Neuronal stem cell (in vitro differentiated cells): ENCODE results near the gene NMT1.
A peak's percentile ranks its signal among the peaks of the same experiment; 100 is the strongest.

Experiments
- DNase-seq: peaks from one replicate; pipeline ENCODE4 v3.0.0-alpha.2; 2013; ENCODE audit warnings: low spot score
- H2AFZ ChIP-seq: one replicate; pipeline ENCODE4 v1.6.1; 2013; ENCODE audit warnings: mild to moderate bottlenecking, low read length, inconsistent platforms
- H2AK5ac ChIP-seq: 2 replicates; pipeline ENCODE4 v1.6.1; 2013; ENCODE audit warnings: low read depth, mild to moderate bottlenecking, inconsistent platforms, low read length, moderate library complexity, mixed read lengths
- H2BK120ac ChIP-seq: 2 replicates; pipeline ENCODE4 v1.6.1; 2013; ENCODE audit warnings: low read depth, mild to moderate bottlenecking, inconsistent platforms, low read length, moderate library complexity, mixed read lengths
- H2BK12ac ChIP-seq: one replicate; pipeline ENCODE4 v1.6.1; 2013; ENCODE audit warnings: low read length, inconsistent platforms
- H2BK15ac ChIP-seq: 2 replicates; pipeline ENCODE4 v1.6.1; 2013; ENCODE audit warnings: mild to moderate bottlenecking, low read length, inconsistent platforms, mixed read lengths
- H2BK5ac ChIP-seq: one replicate; pipeline ENCODE4 v1.6.1; 2013; ENCODE audit warnings: inconsistent platforms, mild to moderate bottlenecking, low read length, moderate library complexity
- H3K14ac ChIP-seq: one replicate; pipeline ENCODE4 v1.6.1; 2013; ENCODE audit warnings: low read length, inconsistent platforms
- H3K18ac ChIP-seq: 2 replicates; pipeline ENCODE4 v1.6.1; 2013; ENCODE audit warnings: low read length, inconsistent platforms
- H3K23ac ChIP-seq: 2 replicates; pipeline ENCODE4 v1.6.1; 2013; ENCODE audit warnings: low read depth, mild to moderate bottlenecking, mixed read lengths, low read length, inconsistent platforms; ENCODE audit not compliant: poor library complexity
- H3K27ac ChIP-seq: replicated peaks from 3 replicates; pipeline ENCODE4 v1.5.1; 2013; ENCODE audit warnings: low read length, inconsistent platforms
- H3K27me3 ChIP-seq, 3 experiments: 2 replicates each; pipeline ENCODE4 v1.6.1; 2013; ENCODE audit warnings: low read length in 3 of 3, mild to moderate bottlenecking in 2 of 3, inconsistent platforms in 1 of 3, low read depth in 1 of 3, mixed read lengths in 1 of 3, moderate library complexity in 1 of 3; ENCODE audit not compliant: control insufficient read depth in 3 of 3, insufficient read depth in 3 of 3
- H3K36me3 ChIP-seq, 2 donors: replicated peaks in 1 of 2; 2 replicates each; pipeline ENCODE4 v1.6.1; 2013; ENCODE audit warnings: low read length in 2 of 2; ENCODE audit not compliant: control insufficient read depth in 2 of 2, insufficient read depth in 2 of 2
- H3K4ac ChIP-seq: 2 replicates; pipeline ENCODE4 v1.6.1; 2013; ENCODE audit warnings: inconsistent platforms, mild to moderate bottlenecking, low read length, moderate library complexity
- H3K4me1 ChIP-seq, 2 donors: 1 replicate in 1 of 2; 2 replicates in 1 of 2; pipeline ENCODE4 v1.6.1; 2013; ENCODE audit warnings: low read length in 2 of 2, low read depth in 1 of 2; ENCODE audit not compliant: control insufficient read depth in 2 of 2, insufficient read depth in 1 of 2
- H3K4me2 ChIP-seq: one replicate; pipeline ENCODE4 v1.6.1; 2013; ENCODE audit warnings: mild to moderate bottlenecking, low read length, inconsistent platforms; ENCODE audit not compliant: insufficient read depth, poor library complexity, severe bottlenecking
- H3K4me3 ChIP-seq, 2 donors: 2 replicates each; pipeline ENCODE4 v1.5.1; 2013; ENCODE audit warnings: low read length in 2 of 2, mild to moderate bottlenecking in 2 of 2, inconsistent platforms in 1 of 2, moderate library complexity in 1 of 2
- H3K79me1 ChIP-seq: one replicate; pipeline ENCODE4 v1.6.1; 2013; ENCODE audit warnings: low read depth, mild to moderate bottlenecking, inconsistent platforms, low read length, moderate library complexity
- H3K9ac ChIP-seq: one replicate; pipeline ENCODE4 v1.6.1; 2013; ENCODE audit warnings: mild to moderate bottlenecking, low read depth, low read length, inconsistent platforms; ENCODE audit not compliant: poor library complexity
- H3K9me3 ChIP-seq, 2 donors: replicated peaks in 1 of 2; 2 replicates each; pipeline versions ENCODE3 to v1.6.1; 2013; ENCODE audit warnings: low read length in 2 of 2, mild to moderate bottlenecking in 2 of 2, inconsistent platforms in 1 of 2, low read depth in 1 of 2, mixed read lengths in 1 of 2, moderate library complexity in 1 of 2; ENCODE audit not compliant: control insufficient read depth in 2 of 2, insufficient read depth in 1 of 2
- H4K8ac ChIP-seq: one replicate; pipeline ENCODE4 v1.6.1; 2013; ENCODE audit warnings: low read depth, mild to moderate bottlenecking, inconsistent platforms, low read length, moderate library complexity
- H4K91ac ChIP-seq: one replicate; pipeline ENCODE4 v1.6.1; 2013; ENCODE audit warnings: low read length, low read depth, mild to moderate bottlenecking, inconsistent platforms; ENCODE audit not compliant: poor library complexity
- WGBS, 2 donors: extraction: QIAGEN DNeasy Blood & Tissue Kit; methylation state at CpG; one replicate each; pipeline ENCODE4 v1.1.7; 2013; ENCODE audit warnings: missing lambda C conversion rate in 2 of 2, mixed read lengths in 1 of 2; ENCODE audit not compliant: insufficient read length in 2 of 2, insufficient replicate concordance in 1 of 2; ENCODE audit errors: extremely low coverage in 2 of 2; 5-methylcytosine and 5-hydroxymethylcytosine counted together

NMT1 gene

DNA sequence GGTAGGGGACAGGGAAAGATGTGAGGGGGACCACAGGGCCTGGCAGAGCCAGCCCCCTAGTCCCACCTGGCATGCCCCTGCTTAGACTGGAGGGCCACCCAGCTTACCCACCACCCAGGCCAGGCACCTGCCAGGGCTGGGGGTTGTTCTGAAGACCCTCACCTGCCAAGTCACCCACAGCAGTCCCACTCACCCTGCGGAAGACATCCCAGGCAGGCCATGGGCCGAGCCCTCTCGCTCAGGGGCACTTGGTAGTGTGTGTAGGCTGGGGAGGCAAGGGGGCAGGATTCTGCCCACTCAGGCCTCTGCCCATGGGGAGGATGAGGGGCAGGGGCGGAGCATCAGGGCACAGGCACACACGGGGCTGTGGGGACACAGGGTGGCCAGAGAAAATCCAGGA is 67.2 kb downstream of the NMT1 start:
- no CpG with 5 or more reads among the region's 5 CpGs for WGBS, 2 donors
- Histone ChIP-seq H2BK5ac (peak overlapping the region; percentile 97), H2BK12ac (peak overlapping the region; percentile 88), H3K18ac (peak overlapping the region; percentile 92), H3K9ac (peak overlapping the region; percentile 9), H2BK15ac (peak overlapping the region; percentile 32), H2AK5ac (peak overlapping the region; percentile 93), H3K27ac (peak overlapping the region; percentile 62), H3K36me3 (no peaks in the 10 kb centered on the region), H3K23ac (peak overlapping the region; percentile 92), H2AFZ (no peak overlapping the region), H3K27me3 (no peaks in the 10 kb centered on the region), H3K4me3 (peak overlapping the region in 1 of 2 donors; percentile 12), H3K14ac (peak overlapping the region; percentile 47), H3K79me1 (peaks cover 1% of the 10 kb centered on the region), H2BK120ac (peak overlapping the region; percentile 52), H3K4me2 (peak overlapping the region; percentile 23), H3K4ac (peak overlapping the region; percentile 79), H4K8ac (peak overlapping the region; percentile 31), H3K4me1 (peaks cover 29 to 38% of the 10 kb centered on the region in 2 donors), H3K9me3 (no peaks in the 10 kb centered on the region), H4K91ac (no peak overlapping the region)
- DNase-seq = no peak

DNA sequence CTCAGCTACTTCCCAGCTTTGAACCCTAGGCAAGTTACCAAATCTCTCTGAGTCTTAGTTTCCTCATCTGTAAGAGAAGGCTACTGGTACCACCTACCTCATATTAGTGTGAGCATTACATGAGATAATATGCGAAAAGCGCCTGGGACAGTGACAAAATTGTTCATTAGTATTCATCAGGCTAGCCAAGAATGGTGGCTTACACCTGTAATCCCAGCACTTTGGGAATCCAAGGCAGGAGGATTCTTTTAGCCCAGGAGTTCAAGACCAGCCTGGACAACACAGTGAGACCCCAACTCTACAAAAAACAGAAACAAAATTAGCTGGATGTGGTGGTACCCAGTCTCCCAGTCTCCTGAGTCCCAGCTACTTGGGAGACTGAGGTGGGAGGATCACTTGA is 67.9 kb downstream of the NMT1 start:
- Histone ChIP-seq H3K4ac (no peak overlapping the region), H3K79me1 (peaks cover 1% of the 10 kb centered on the region), H2BK15ac (no peak overlapping the region), H3K9ac (no peak overlapping the region), H3K4me3 (no peak overlapping the region), H3K4me1 (peaks cover 25 to 38% of the 10 kb centered on the region in 2 donors), H3K9me3 (no peaks in the 10 kb centered on the region), H3K18ac (no peak overlapping the region), H2BK5ac (no peak overlapping the region), H2AK5ac (peak overlapping the region; percentile 93), H4K8ac (no peak overlapping the region), H4K91ac (no peak overlapping the region), H3K27ac (no peak overlapping the region), H3K36me3 (no peaks in the 10 kb centered on the region), H3K14ac (no peak overlapping the region), H3K4me2 (no peak overlapping the region), H3K27me3 (no peaks in the 10 kb centered on the region), H2BK12ac (no peak overlapping the region), H2BK120ac (no peak overlapping the region), H3K23ac (no peak overlapping the region), H2AFZ (no peak overlapping the region)
- WGBS, 2 donors = no CpG with 5 or more reads among the region's 2 CpGs
- no peak for DNase-seq

DNA sequence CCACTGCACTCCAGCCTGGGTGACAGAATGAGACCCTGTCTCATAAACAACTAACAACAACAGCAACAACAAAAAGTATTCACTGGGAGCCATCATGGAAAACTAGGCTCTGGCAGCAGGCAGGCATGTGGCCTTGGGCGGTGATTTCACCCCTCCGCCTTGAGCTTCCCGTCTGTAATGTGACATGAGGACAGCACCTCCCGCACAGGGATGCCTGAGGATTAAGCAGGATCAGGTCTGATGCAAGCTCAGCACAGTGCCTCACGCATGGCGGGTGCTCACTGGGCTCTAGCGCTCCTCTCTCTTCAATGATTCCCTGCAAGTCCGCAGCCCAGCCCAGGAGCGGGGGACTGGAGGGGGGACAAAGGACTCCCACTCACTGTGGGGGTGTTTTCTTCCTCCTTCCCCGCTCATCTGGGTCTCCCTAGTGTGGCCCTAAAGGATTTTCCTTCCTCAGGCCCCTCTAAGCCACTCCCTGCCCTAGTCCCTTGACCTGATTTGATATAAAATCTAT is 68.4 kb downstream of the NMT1 start:
- Histone ChIP-seq H3K4me1 (peaks cover 21 to 37% of the 10 kb centered on the region in 2 donors), H3K79me1 (peaks cover 1% of the 10 kb centered on the region), H3K23ac (no peak overlapping the region), H3K36me3 (no peaks in the 10 kb centered on the region), H4K8ac (no peak overlapping the region), H3K14ac (no peak overlapping the region), H4K91ac (no peak overlapping the region), H3K4me2 (no peak overlapping the region), H3K9ac (peak overlapping the region; percentile 7), H2AFZ (no peak overlapping the region), H2BK5ac (peak overlapping the region; percentile 8), H3K18ac (peak overlapping the region; percentile 24), H2BK15ac (no peak overlapping the region), H3K27me3 (no peaks in the 10 kb centered on the region), H3K27ac (no peak overlapping the region), H3K4me3 (no peak overlapping the region), H2AK5ac (peak overlapping the region; percentile 30), H3K4ac (no peak overlapping the region), H2BK120ac (no peak overlapping the region), H3K9me3 (no peaks in the 10 kb centered on the region), H2BK12ac (no peak overlapping the region)
- WGBS, 2 donors = no CpG with 5 or more reads among the region's 10 CpGs
- no peak for DNase-seq

DNA sequence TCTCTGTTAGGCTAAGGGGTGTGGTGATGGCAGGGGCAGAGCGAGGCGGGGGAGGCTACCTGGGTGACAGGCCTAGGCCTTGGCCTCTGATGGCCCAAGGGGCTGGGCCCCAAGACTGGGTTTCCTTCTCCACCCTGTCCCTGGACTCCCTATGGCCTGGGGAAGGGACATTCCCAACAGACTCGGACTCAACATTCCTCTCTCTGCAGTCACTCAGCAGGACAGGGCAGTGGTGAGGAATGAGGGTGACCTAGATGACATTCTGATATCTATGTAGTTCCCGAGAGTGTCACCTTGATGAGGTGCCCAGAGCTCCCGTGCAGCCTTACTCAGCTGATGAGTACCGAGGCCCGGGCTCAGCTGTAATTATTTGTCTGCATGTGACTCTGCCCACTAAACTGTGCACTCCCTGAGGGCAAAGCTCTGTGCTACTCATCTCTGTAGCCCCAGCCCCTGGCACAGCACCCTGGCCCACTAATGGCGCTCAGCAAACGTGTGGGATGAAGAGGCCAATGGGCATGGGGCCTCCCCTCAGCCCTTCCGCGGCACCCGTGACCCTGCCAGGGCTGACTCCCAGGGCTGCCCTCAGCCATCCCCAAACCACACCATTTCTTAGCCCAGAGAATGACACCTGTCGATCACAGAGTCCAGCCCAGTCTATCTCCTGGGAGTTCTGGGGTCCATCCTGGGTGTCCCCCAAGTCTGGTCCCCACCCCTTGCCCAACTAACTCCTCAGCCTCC is 69.0 kb downstream of the NMT1 start:
- H3K4me2 ChIP-seq = no peak overlapping the region
- no peak overlapping the region for H3K14ac ChIP-seq
- no peak overlapping the region for H4K8ac ChIP-seq
- no peaks in the 10 kb centered on the region for H3K27me3 ChIP-seq
- whole genome bisulfite sequencing, 2 donors = no CpG with 5 or more reads among the region's 13 CpGs
- H3K4me1 ChIP-seq = peaks cover 18 to 37% of the 10 kb centered on the region in 2 donors
- peak overlapping the region; percentile 21 for H3K18ac ChIP-seq
- no peak overlapping the region for H2BK120ac ChIP-seq
- H3K27ac ChIP-seq = no peak overlapping the region
- H2BK12ac ChIP-seq = no peak overlapping the region
- H4K91ac ChIP-seq = no peak overlapping the region
- H3K4ac ChIP-seq = no peak overlapping the region
- no peak for DNase-seq
- peak overlapping the region; percentile 30 for H2AK5ac ChIP-seq
- H3K9me3 ChIP-seq = no peaks in the 10 kb centered on the region
- H3K23ac ChIP-seq = no peak overlapping the region
- H3K4me3 ChIP-seq = peak overlapping the region in 1 of 2 donors; percentile 45
- H2AFZ ChIP-seq = no peak overlapping the region
- peak overlapping the region; percentile 28 for H2BK15ac ChIP-seq
- peaks cover 1% of the 10 kb centered on the region for H3K79me1 ChIP-seq
- H3K9ac ChIP-seq = no peak overlapping the region
- H3K36me3 ChIP-seq = no peaks in the 10 kb centered on the region
- no peak overlapping the region for H2BK5ac ChIP-seq
